ENCODE data around the gene ATF7.

Gene ATF7

DNA sequence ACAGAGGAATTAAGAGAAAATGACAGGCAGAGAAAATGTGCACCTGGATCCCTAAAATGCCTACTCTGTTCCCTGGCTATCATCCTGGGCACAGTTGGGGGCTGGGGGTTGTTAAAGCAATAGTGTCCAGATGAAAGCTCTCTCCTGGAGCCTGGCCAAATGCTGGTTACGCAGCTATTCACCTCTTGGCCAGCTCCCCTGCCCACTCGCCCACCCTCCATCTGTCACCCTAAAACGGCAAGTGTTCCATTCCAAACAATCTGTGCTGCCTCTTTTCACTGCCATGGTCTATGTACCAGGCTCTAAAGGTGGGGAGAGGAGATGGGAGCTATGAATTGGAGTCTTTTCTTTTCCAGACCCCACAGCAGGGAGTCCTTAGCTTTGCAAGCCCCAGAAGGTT lies 94.2 kb downstream of the ATF7 start:
- DNase-seq (ENCODE audit: low read depth, low spot score): no peak
- no peak overlapping the region for H3K4me3 ChIP-seq (ENCODE audit: low read depth, low read length)
- ChIA-PET CTCF (interaction anchor here (0.9 to 6.6 kb wide), 7 partner anchors 9 to 215 kb away, joined by 3 to 44 read pairs (median 3); partner anchors contain the start of gene ATP5MC2), POLR2A (interaction anchor here (1.5 kb wide), 1 partner anchor 91 kb away, joined by 3 read pairs; no protein-coding TSS in a partner anchor)
- TF ChIP-seq, protein P1, sequence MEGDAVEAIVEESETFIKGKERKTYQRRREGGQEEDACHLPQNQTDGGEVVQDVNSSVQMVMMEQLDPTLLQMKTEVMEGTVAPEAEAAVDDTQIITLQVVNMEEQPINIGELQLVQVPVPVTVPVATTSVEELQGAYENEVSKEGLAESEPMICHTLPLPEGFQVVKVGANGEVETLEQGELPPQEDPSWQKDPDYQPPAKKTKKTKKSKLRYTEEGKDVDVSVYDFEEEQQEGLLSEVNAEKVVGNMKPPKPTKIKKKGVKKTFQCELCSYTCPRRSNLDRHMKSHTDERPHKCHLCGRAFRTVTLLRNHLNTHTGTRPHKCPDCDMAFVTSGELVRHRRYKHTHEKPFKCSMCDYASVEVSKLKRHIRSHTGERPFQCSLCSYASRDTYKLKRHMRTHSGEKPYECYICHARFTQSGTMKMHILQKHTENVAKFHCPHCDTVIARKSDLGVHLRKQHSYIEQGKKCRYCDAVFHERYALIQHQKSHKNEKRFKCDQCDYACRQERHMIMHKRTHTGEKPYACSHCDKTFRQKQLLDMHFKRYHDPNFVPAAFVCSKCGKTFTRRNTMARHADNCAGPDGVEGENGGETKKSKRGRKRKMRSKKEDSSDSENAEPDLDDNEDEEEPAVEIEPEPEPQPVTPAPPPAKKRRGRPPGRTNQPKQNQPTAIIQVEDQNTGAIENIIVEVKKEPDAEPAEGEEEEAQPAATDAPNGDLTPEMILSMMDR (IDR thresholded peaks at IDR 0.05; ENCODE audit: insufficient read depth, low read length, missing control alignments): no peak

DNA sequence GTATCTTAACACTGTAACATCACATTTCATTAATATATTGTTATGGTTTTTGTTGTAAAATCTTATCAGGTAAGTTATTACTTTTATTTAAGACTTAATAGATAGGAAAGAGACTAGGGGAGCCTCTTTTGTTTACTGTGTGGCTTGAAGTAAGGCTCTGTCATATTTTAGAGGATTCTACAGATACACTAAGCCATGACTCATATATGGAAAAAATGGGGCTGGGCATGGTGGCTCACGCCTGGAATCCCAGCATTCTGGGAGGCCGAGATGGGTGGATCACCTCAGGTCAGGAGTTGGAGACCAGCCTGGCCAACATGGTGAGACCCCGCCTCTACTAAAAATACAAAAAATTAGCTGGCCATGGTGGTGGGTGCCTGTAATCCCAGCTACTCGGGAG lies 95.3 kb downstream of the ATF7 start:
- CTCF ChIA-PET: interaction anchor here (1.0 to 6.6 kb wide), 4 partner anchors 13 to 216 kb away, joined by 3 to 44 read pairs (median 6); no protein-coding TSS in a partner anchor

DNA sequence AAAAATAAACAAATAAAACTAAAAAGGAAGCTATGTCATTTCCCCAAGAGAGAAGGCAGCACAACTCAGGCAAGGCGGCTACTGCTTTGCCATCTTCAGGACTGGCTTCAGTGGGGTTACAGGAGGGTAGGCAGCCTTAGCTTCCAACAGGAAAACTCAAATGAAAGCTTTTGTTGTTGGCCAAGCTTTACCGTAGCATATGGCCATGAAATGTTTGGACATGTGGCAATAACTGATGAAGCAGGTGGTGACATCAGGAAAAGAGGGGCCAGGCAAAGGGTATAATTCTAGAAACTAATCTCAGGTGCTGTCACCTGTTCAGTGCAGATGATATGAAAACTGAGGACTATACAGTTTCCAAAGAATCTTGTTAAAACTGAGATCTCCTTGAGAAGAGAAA lies 96.1 kb downstream of the ATF7 start:
- H3K4me3 ChIP-seq (ENCODE audit: low read depth, low read length): no peak overlapping the region
- DNase-seq (ENCODE audit: low read depth, low spot score): no peak
- POLR2A ChIA-PET: no interaction called here
- CTCF ChIA-PET: interaction anchor here (0.8 to 6.6 kb wide), 7 partner anchors 9 to 170 kb away, joined by 3 to 44 read pairs (median 4); partner anchors contain the start of gene ATP5MC2
- TF ChIP-seq, protein P1 (IDR thresholded peaks at IDR 0.05; ENCODE audit: insufficient read depth, low read length, missing control alignments): no peak

More for the DNA sequence above, 95.3 kb downstream of the ATF7 start:
- no peak overlapping the region for H3K4me3 ChIP-seq (ENCODE audit: low read depth, low read length)
- no peak for DNase-seq (ENCODE audit: low read depth, low spot score)
- TF ChIP-seq, protein P1 (IDR thresholded peaks at IDR 0.05; ENCODE audit: insufficient read depth, low read length, missing control alignments): no peak
- POLR2A ChIA-PET: interaction anchor here (0.8 to 1.5 kb wide), 2 partner anchors 30 to 93 kb away, joined by 3 read pairs; partner anchors contain the start of gene TARBP2

DNA sequence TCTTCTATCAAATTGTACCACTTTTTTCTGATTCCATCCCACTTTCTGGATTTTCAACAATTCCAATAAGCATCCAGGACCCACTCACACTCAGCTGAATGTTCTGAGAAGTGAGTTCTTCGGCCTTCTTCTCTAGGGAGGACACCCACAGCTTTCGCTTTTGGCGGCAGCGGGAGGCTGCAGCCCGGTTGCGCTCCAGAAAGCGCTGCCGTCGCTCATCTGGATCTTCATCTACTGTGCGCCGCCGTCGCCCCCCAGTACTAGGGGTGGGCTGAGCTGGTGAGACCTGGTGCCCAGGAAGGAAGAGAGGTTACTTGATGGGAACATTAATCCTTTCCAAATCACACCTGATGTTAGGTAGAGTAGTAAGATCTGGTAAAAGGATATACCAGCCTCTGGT lies 101.7 kb downstream of the ATF7 start:
- TF ChIP-seq, protein P1 (IDR thresholded peaks at IDR 0.05; ENCODE audit: insufficient read depth, low read length, missing control alignments): no peak
- H3K4me3 ChIP-seq (ENCODE audit: low read depth, low read length): no peak overlapping the region
- ChIA-PET POLR2A (no interaction called here), CTCF (interaction anchor here (0.8 to 2.3 kb wide), 4 partner anchors 16 to 153 kb away, joined by 3 to 6 read pairs (median 4); no protein-coding TSS in a partner anchor)
- DNase-seq (ENCODE audit: low read depth, low spot score): no peak

DNA sequence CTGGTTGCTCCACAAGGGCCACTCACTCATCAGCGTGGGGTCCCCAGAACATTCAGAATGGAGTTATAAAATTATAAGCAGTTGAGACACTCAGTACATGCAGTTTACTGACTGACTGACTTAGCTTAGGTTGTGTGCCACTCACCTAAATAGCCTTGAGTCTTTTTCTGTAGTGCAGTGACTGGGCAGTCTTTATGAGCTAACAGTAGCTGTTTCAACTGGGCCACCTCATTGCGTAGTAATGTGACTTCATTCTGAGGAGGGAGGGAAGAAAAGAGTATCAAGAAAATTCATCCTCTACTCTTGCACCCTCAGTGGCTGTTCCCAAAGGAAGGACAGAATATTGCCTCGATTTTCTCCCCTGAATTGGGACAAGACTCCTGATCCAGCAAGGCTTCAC lies 103.1 kb downstream of the ATF7 start:
- H3K4me3 ChIP-seq (ENCODE audit: low read depth, low read length): no peak overlapping the region
- POLR2A ChIA-PET: no interaction called here
- CTCF ChIA-PET: interaction anchor here (2.4 to 9.9 kb wide), 2 partner anchors 15 to 20 kb away, joined by 10 to 117 read pairs; partner anchors contain the start of gene NPFF
- DNase-seq (ENCODE audit: low read depth, low spot score): no peak
- TF ChIP-seq, protein P1 (IDR thresholded peaks at IDR 0.05; ENCODE audit: insufficient read depth, low read length, missing control alignments): no peak

DNA sequence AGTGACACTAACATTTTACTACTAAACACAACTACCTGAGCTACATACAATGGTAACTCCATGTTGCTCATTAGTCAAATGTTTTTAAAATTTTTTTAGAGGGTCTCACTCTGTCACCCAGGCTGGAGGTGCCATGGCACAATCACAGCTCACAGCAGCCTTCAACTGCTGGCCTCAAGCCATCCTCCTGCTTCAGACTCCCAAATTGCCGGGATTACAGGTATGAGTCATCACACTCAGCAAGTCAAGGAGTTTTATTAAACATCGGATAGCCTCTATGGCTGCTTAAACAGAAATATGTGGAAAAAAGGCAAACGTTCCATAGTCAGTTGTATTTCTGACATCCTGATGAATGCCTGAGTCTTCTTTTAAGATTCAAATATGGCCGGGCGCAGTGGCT lies 107.8 kb downstream of the ATF7 start:
- no peak for DNase-seq (ENCODE audit: low read depth, low spot score)
- CTCF ChIA-PET: interaction anchor here (0.6 to 9.9 kb wide), 8 partner anchors 11 to 305 kb away, joined by 3 to 117 read pairs (median 4); partner anchors contain the start of gene NPFF
- no peak overlapping the region for H3K4me3 ChIP-seq (ENCODE audit: low read depth, low read length)
- POLR2A ChIA-PET: no interaction called here
- TF ChIP-seq, protein P1 (IDR thresholded peaks at IDR 0.05; ENCODE audit: insufficient read depth, low read length, missing control alignments): no peak

All from AG04449 (cell line).